Skin of body (tissue), 2 donors: Measurements from ENCODE around the gene RSAD1. TPM values are rescaled to one million over a fixed set of nuclear protein-coding genes. Genes with fewer than 3 reads are reported as not detected.
A peak's percentile ranks its signal among the peaks of the same experiment; 100 is the strongest.

Source experiments
- DNase-seq: peaks from one replicate; lab custom pipeline; 2025; lab: John Stamatoyannopoulos, UW
- total RNA-seq: library from RNA; depleted of rRNA; stranded (reverse); fragments of >200 nt; gene quantifications from one replicate; pipeline ENCODE4 v1.2.3, GENCODE V29; 2014

RSAD1 gene
- total RNA-seq, 1 donor from 2014 or later: 19.4 TPM

DNA sequence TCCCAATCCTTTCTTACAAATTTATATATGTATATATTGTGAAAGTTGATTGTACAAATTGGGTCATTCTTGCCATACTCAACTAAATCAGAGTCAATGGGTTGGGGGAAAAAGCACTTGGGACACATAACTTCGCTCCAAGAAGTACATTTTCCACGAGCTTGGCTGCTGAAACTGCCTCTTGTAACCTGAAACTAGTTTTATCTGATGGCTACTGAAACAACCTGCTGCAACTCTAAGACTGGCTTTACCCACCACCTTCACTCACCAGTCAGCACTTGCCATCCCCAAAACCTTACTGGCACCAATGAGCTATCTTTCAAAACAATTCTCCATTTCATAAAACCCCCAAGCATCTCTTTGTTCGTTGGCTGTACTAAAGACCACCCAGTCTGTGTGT, 15.1 kb downstream of the RSAD1 start:
- no peak for DNase-seq

DNA sequence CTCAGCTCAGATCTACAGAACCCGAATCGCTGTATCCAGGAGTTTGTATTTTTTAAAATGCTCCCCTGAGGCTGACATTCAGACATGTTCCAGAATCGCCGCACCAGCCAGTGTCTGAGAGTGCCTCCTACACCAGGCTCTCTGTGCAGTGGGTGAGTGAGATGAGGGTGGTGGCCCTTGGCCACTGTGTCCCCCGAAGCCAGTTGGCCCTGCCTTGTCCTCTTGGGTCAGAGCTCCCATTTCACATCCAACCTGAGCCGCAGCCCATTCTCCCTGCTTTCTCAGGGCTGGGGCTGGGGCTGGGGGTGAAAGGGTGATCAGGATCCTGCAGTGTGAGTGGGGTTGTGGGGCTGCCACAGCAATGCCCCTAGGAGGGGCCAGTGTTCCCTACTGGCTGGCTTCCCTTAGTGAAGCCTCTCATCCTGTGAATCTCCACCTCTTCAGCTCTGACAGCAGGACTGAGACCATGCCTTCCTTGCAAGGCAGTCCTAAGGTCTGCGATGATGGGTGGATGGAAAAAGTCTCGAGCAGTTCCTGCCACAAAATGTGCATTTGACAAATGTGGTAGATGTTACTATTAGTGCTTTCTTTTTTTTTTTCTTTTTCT, 16.7 kb downstream of the RSAD1 start:
- DNase-seq: no peak

DNA sequence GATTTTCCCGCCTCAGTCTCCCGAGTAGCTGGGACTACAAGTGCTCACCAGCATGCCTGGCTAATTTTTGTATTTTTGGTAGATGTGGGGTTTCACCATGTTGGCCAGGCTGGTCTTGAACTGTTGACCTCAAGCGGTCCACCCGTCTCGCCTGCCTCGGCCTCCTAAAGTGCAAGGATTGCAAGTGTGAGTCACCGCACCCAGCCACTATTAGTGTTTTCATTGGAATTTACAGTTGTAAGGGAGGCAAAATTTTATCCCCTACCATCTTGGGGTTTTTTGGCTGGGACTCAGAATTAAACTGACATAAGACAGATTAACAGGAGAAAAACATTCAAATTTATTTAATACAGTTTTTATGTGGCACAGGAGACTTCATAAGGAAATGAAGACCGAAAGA, 17.3 kb downstream of the RSAD1 start:
- no peak for DNase-seq

DNA sequence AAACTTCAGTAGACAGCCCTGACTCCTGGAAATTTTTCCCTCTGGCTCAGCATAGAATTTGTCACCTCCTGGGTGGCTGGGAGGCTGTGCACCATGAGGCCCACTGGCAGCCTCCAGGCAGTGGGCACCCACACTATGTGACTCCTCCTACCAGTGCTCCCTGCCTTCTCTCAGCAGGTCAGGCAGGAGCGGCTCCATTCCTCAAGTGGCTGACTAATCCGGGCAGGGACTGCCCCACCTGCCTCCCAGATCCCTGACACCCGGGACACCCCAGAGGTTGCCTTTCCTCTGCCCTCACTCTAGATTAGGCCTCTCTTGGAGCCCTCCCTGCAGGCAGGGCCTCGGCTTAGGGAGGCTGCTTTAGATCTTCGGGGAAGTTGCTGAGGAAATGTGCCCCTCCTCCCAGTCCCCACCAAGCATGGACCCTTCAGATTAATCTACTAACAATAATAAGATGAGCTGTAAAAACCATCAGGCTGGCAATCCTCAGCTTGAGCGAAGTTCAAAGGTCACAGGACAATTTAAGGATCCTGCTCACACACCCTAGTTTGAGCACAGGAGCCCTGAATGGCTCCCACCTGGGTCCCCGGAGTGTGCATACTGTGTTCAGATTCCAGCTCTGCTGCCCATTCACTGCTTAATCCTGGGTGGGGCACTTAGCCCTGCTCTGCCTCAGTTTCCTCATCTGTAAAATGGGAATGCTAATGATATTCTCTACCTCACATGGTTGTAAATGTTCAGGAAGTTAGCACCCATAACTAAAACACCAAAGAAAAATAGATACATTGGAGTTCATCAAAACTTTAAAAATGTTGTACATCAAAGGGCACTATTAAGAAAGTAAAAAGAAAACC, 19.6 kb downstream of the RSAD1 start:
- no peak for DNase-seq

GRCh38 chr17:50499270-50499669, 20.6 kb downstream of the RSAD1 start:
- DNase-seq: no peak

DNA sequence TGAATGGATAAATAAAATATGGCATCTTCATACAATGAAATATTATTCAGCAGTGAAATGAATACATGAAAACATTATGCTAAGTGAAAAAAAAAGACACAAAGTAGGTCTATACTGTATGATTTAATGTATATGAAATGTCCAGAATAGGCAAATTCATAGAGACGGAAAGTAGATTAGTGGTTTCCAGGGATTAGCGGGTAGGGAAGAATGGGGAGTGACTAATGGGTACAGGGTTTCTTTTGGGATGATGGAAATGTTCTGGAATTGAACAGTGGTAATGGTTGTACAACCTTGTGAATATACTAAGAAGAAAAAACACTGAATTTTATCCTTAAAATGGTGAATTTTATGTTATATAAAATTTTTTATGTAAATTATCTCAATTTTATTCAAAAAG, 21.1 kb downstream of the RSAD1 start:
- DNase-seq: no peak

- DNase-seq: no peak
Observed at GRCh38 chr17:50501054-50501453, 22.4 kb downstream of the RSAD1 start.

DNA sequence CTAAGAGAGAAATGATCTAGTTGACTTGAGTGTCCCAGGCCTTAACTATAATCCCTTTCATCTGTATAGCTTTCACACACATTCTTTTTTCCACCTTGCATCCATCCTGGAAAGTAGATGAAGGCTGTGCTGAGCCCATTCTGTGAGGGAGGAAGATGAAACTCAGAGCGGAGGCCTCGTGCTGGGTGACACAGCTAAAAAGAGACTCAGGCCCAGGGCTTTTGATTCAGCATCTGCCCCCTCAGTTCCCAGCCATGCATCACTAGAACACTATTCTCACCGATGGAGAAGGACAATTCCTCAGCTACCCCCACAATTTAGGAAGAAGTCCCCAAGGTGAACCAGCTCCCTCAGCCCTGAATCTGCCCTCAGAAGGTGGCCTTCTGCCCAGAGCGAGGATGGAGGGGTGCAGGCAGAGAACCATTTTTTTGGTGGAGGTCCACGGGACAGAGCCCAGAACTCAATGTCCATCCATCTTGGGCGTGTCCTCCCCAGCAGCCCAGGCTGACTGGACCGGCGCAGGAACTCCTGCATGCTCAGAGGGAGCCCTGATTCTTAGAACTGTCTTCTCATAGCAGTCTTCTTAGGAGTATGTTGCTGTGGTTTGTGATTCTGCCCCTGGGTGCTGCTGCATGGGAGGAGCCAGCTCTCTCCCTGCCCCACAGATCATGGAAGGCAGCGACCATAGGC, 23.8 kb downstream of the RSAD1 start:
- no peak for DNase-seq

- DNase-seq: no peak
Observed at GRCh38 chr17:50505591-50506130, 27.0 kb downstream of the RSAD1 start.

DNA sequence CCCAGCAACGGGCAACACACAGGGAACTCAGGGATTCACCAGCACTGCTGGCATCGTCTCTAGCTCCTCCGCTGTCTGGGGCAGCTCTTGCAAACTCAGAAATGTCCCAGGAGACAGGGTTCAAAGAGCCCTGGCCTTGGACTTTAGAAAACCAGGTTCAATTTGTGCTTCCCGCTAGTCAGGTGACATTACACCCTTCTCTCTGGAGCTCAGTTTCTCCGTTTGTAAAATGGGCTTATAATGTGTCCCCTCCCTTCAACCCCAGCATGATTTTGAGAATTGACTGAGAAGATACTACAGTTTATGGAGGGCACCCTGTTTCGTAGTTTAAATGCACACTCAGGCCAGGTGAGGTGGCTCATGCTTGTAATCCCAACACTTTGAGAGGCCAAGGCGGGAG, 27.6 kb downstream of the RSAD1 start:
- DNase-seq: no peak

DNA sequence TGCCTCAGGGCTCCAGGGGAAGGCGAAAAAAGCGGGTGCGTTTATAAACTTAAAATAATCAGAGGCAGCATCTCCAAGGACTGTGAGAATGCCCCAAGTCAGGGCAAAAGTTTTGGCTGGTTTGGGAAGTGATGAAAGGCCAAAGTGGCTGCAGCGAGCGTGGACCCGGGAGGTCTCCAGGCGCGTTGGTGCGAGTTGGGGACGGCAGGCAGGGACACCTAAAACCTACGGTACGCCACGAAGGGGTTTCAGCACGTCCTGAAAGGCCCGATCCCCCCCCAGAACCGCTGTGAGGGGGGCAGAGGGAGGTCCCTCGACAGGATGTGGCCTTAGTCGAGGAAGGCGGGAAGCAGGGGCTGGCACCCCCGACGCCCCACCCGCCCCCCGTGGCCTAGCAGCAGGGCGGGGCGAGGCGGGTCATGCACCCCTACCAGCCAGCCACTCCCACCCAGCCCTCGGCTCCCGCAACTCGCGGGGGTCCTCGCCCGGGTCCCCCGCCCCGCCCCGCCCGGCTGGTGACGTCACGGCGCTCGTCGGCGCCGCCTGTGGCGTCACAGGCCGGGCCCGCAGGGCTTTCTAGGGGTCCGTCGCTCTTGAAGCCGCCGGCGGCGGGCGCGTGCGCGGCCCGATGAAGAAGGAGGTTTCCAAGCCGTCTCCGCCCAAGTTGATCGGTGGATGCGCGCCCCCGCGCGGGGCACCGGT, 29.4 kb downstream of the RSAD1 start, which contains the start of gene MYCBPAP:
TSS of gene MYCBPAP (plus strand) at position 569 of the 702 bp plus-strand sequence. CDS start 236 bp downstream, outside the sequence.
- DNase-seq: peak; percentile 65

GRCh38 chr17:50508573-50509460, 30.2 kb downstream of the RSAD1 start:
- DNase-seq: peak; percentile 17

DNA sequence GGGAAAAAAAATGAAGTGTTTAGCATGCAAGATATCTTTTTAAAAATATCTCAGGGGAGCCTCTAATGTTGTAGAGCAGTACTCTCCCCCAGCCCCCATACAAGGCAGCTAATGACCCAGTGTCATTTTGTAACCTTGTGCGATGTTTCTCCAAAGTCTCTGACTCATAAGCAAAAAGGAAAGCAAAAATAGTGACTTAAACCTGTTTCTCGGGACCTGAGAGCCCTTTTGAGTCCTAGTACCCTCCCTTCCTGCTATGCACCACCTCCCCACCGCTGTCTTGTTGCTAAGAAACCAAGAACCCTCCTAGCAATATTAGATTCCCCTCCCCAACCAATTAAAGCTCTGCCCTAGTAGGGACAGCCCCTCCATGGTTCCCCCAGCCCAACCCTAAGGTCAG, 32.4 kb downstream of the RSAD1 start:
- no peak for DNase-seq

GRCh38 chr17:50513495-50513894, 34.8 kb downstream of the RSAD1 start:
- DNase-seq: no peak

DNA sequence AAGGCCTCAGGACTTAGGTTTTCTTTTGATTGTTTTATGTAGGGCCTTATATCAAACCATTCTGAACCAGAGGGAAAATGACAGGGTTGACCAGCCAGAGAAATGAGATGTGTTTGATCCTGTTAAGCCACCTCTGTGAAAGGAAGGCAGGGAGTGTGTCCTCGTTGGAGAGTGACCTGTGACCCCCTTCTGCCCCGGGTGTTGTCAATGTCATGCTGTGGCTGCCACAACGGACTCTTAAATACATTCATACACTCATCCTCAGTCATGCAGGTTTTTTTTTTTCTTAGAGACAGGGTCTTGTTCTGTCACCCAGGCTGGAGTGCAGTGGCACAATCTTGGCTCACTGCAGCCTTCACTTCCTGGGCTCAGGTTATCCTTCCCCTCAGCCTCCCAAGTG, 35.7 kb downstream of the RSAD1 start:
- no peak for DNase-seq

DNA sequence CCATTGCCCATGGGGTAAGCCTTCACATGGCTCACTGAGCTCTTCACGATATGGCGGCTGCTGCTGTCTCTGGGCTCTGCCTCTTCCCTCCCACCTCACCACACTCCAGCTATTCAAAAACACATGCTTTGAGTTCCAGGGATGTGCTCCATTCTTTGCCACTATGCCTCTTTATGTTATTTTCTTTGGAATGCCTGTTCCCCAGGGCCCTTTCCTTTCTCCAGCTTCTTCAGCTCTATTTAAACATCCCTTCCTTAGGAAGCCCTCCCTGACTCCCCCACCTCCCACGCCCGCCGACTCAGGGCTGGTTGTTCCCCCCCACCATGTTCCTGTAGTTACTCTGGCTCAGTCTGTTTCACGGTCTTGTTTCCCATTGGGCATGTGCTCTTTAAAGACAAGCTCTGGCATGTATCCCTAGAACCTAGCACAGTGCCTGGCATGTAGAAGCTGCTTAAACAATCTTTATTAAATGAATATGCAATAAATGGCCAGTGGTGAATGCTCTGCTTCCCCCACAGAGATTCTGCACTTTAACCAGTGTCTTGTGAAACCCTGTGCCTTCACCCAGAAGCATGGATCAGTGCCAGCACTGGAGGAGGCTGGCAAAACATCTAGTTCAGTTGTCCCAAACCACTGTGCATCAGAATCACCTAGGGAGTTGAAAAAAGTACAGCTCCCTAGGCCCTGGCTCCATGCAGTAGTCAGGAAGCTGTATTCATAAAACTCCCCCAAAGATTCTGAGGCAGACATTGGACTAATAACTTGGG, 36.5 kb downstream of the RSAD1 start:
- no peak for DNase-seq

DNA sequence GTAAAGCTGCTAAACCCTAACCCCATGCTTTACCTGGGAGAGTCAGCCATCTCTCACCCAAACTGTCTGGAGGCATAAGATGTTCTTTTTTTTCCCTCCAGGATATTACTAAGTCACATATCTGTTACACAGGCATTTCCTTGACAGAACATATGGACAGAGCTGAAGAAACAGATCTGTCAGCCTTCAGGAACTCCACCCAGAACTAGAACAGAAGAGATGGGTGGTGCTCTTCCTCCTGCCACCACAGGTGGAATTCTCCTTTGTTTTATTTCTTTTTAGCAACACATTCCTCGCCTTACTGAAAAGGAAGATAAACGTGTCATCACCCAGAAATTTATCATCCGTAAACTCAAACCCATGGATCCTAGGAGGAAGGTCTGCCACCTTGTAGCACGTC, 38.4 kb downstream of the RSAD1 start:
- no peak for DNase-seq

- no peak for DNase-seq
Observed at GRCh38 chr17:50517504-50518383, 39.1 kb downstream of the RSAD1 start.
